H7 (cell line): ENCODE measurements around the gene MCTS1. TPM values are rescaled to one million over a fixed set of nuclear protein-coding genes. Genes with fewer than 3 reads are reported as not detected.
"Not testable (repeated sequence)": the region's sequence is repeated elsewhere in the genome, so short reads cannot be mapped to it uniquely, and the experiment has no call there.

ENCODE experiments used
- DNase-seq: peaks from one replicate; pipeline ENCODE4 v3.0.0; 2012
- H3K27me3 ChIP-seq: 2 replicates; pipeline ENCODE4 v1.6.0; 2011; ENCODE audit warnings: mild to moderate bottlenecking, low read length; ENCODE audit not compliant: control insufficient read depth, insufficient read depth
- H3K36me3 ChIP-seq: replicated peaks from 2 replicates; pipeline ENCODE4 v1.5.1; 2011; ENCODE audit warnings: low read length; ENCODE audit not compliant: control insufficient read depth, insufficient read depth
- H3K4me3 ChIP-seq: 2 replicates; pipeline ENCODE4 v1.5.1; 2011; ENCODE audit warnings: low read depth, mild to moderate bottlenecking, control low read depth, low read length, moderate library complexity; ENCODE audit not compliant: insufficient read depth
- total RNA-seq: library from RNA; depleted of rRNA; stranded (reverse); fragments of >200 nt; shearing (Covaris generic); gene quantifications from 2 replicates; pipeline ENCODE4 v1.2.3, GENCODE V29; 2014; rRNA removed

Gene MCTS1
- total RNA-seq: 33.6 and 35.4 TPM in 2 replicates

- H3K36me3 ChIP-seq: no peaks in the 10 kb centered on the region
- peak; percentile 42 for DNase-seq
- no peaks in the 10 kb centered on the region for H3K27me3 ChIP-seq
- H3K4me3 ChIP-seq: peak within 1 kb of the TSS; percentile 48
These were observed at the start of gene MCTS1 for GRCh38 chrX:120603707-120604360. TSS of gene MCTS1 (plus strand) at chrX:120604101. CDS start at chrX:120604237, 136 bp downstream.

- H3K36me3 ChIP-seq: no peaks in the 10 kb centered on the region; the same call in 1 of the 2 replicates
- H3K27me3 ChIP-seq: no peaks in the 10 kb centered on the region
- no peak overlapping the region for H3K4me3 ChIP-seq
- no peak for DNase-seq
These were observed 47.6 kb upstream of the MCTS1 start for GRCh38 chrX:120556251-120556650.

- Histone ChIP-seq H3K27me3 (no peaks in the 10 kb centered on the region), H3K4me3 (peak overlapping the region; percentile 65), H3K36me3 (no peaks in the 10 kb centered on the region; the same call in 1 of the 2 replicates)
- no peak for DNase-seq
These were observed 44.1 kb upstream of the MCTS1 start for GRCh38 chrX:120559804-120560203.

GRCh38 chrX:120560405-120560841, 43.5 kb upstream of the MCTS1 start:
- no peaks in the 10 kb centered on the region for H3K27me3 ChIP-seq
- peak overlapping the region; percentile 65 for H3K4me3 ChIP-seq
- H3K36me3 ChIP-seq: no peaks in the 10 kb centered on the region; the same call in 1 of the 2 replicates
- no peak for DNase-seq

GRCh38 chrX:120560842-120561633, 42.9 kb upstream of the MCTS1 start, which contains the start of gene CUL4B:
TSS of gene CUL4B (minus strand) at chrX:120560962. CDS start at chrX:120560638, 324 bp downstream.
- Histone ChIP-seq H3K36me3 (no peaks in the 10 kb centered on the region; the same call in 1 of the 2 replicates), H3K27me3 (no peaks in the 10 kb centered on the region), H3K4me3 (peak within 1 kb of the TSS; percentile 65)
- DNase-seq: peak; percentile 82

- Histone ChIP-seq H3K36me3 (no peaks in the 10 kb centered on the region; the same call in 1 of the 2 replicates), H3K4me3 (peak overlapping the region; percentile 47), H3K27me3 (no peaks in the 10 kb centered on the region)
- DNase-seq: no peak
These were observed 42.0 kb upstream of the MCTS1 start for GRCh38 chrX:120561634-120562568.

- no peak for DNase-seq
- Histone ChIP-seq H3K27me3 (no peaks in the 10 kb centered on the region), H3K36me3 (no peaks in the 10 kb centered on the region; the same call in 1 of the 2 replicates), H3K4me3 (no peak overlapping the region)
These were observed 41.4 kb upstream of the MCTS1 start for GRCh38 chrX:120562569-120562926.

- Histone ChIP-seq H3K27me3 (no peaks in the 10 kb centered on the region), H3K4me3 (no peak overlapping the region), H3K36me3 (no peaks in the 10 kb centered on the region)
- DNase-seq: no peak
These were observed 39.0 kb upstream of the MCTS1 start for GRCh38 chrX:120564925-120565324.

- Histone ChIP-seq H3K36me3 (no peaks in the 10 kb centered on the region), H3K4me3 (no peak overlapping the region), H3K27me3 (no peaks in the 10 kb centered on the region)
- no peak for DNase-seq
These were observed 37.1 kb upstream of the MCTS1 start for GRCh38 chrX:120566817-120567216.

- Histone ChIP-seq H3K4me3 (no peak overlapping the region), H3K27me3 (no peaks in the 10 kb centered on the region)
- DNase-seq: no peak
These were observed 35.9 kb upstream of the MCTS1 start for GRCh38 chrX:120568035-120568434.

GRCh38 chrX:120568609-120569008, 35.3 kb upstream of the MCTS1 start:
- no peaks in the 10 kb centered on the region for H3K36me3 ChIP-seq
- H3K27me3 ChIP-seq: no peaks in the 10 kb centered on the region
- no peak for DNase-seq
- H3K4me3 ChIP-seq: no peak overlapping the region

More at GRCh38 chrX:120568035-120568434, 35.9 kb upstream of the MCTS1 start:
- no peaks in the 10 kb centered on the region for H3K36me3 ChIP-seq

GRCh38 chrX:120570011-120570600, 33.8 kb upstream of the MCTS1 start:
- no peak overlapping the region for H3K4me3 ChIP-seq
- DNase-seq: no peak
- H3K36me3 ChIP-seq: no peaks in the 10 kb centered on the region
- H3K27me3 ChIP-seq: no peaks in the 10 kb centered on the region

GRCh38 chrX:120573806-120574205, 30.1 kb upstream of the MCTS1 start:
- H3K4me3 ChIP-seq, DNase-seq, H3K27me3 ChIP-seq, H3K36me3 ChIP-seq: not testable (repeated sequence)
